Stimulated activated CD8-positive, alpha-beta memory T cell treated with anti-CD3 and anti-CD28 coated beads, Interleukin-4, amount 100 ng/mL, for 4 hours (primary cell): Measurements from ENCODE around the gene PNLIPRP2.

ENCODE experiments used
- DNase-seq, 2 donors: peaks; one replicate each; pipeline ENCODE4 v3.0.0-alpha.2; 2020; ENCODE audit warnings: low read depth in 2 of 2, low spot score in 1 of 2

PNLIPRP2 gene

DNA sequence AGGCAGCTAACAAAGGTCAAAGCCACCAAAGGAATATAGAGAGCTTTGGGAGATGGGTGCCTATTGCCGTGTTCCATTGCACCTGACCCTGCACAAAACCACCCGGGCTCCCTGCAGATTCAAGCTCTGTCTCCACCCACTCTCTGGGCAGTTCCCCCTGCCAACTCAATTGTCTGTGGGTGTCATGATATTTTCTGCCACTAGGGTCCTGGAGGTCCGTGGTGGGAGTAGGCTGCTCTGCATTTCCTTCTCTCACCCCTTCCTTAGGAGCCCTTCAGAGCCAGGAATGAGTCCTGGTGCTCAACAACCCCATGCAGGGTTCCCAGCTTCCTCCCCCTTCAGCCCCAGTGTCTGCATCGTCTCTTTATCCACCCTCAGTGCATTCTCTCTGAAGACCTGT is 34.1 kb downstream of the PNLIPRP2 start:
- DNase-seq = no peak

DNA sequence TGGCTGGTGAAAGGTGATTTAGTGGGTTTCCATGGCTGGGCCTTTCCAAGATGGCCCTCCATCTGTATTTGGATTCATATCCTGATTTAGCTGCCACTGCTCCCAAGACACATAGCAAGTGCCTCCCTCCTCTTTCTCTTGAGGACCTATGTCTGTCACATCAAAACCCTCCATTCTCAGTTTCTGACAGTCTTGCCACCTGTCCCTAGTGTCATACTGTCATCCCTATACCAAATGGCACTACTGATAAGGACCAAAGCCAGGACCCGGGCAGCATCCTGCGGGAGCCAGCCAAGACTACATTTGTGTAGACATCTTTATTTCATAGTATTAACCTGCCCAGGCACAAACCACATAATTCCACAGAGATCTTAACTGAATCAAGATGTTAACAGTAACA is 34.8 kb downstream of the PNLIPRP2 start:
- no peak for DNase-seq

- DNase-seq = no peak
Measured at GRCh38 chr10:116656044-116656443, 35.3 kb downstream of the PNLIPRP2 start.

GRCh38 chr10:116657863-116658551 is 37.3 kb downstream of the PNLIPRP2 start:
- DNase-seq = no peak

GRCh38 chr10:116659049-116659670 is 38.4 kb downstream of the PNLIPRP2 start:
- no peak for DNase-seq

DNA sequence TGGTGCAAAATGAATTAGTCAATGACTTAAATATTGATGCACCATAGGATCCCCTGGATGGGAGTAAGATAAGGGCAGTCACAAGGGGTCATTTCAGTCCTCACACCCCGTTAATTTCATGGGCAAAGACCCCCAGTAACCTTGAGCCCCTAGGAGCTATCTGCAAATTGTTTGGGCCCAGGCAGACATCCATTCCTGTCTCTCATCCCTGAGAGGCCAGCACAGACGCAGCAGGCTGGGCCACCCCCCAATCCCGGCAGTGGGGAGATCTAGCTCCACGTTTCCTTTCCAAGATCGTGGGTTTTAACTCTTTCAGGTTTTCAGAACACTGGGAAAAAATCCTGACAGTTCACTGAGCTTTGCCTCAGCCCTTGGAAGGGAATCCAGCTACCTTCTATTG is 40.1 kb downstream of the PNLIPRP2 start:
- DNase-seq = no peak

- no peak for DNase-seq
Measured at GRCh38 chr10:116663342-116663741, 42.6 kb downstream of the PNLIPRP2 start.

GRCh38 chr10:116664631-116665030 is 43.9 kb downstream of the PNLIPRP2 start:
- no peak for DNase-seq

- DNase-seq = no peak
Measured at GRCh38 chr10:116665541-116666125, 44.9 kb downstream of the PNLIPRP2 start.

- no peak for DNase-seq
Measured at GRCh38 chr10:116667484-116667883, 46.7 kb downstream of the PNLIPRP2 start.

GRCh38 chr10:116668018-116668417 is 47.3 kb downstream of the PNLIPRP2 start:
- no peak for DNase-seq

- DNase-seq = no peak
Measured at GRCh38 chr10:116668446-116668845, 47.7 kb downstream of the PNLIPRP2 start.

DNA sequence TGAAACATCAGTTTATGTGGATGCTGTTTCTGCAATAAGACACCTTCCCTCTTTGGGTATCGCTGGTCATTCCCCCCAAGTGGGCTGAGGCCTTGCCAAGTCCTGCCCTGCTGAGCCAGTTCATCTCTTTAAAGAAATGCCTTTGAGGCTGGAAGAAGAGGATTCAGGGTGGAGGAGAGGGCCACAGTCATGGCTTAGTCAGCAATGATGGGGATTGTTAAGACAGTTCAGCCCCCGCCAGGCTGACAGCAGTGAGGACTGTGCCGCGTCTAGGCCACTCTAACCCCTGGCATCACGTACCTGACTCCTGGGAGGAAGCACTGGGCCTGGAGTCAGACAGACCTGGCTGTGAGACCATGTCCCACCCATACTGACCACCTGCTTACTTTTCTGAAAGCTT is 48.3 kb downstream of the PNLIPRP2 start:
- DNase-seq = no peak

DNA sequence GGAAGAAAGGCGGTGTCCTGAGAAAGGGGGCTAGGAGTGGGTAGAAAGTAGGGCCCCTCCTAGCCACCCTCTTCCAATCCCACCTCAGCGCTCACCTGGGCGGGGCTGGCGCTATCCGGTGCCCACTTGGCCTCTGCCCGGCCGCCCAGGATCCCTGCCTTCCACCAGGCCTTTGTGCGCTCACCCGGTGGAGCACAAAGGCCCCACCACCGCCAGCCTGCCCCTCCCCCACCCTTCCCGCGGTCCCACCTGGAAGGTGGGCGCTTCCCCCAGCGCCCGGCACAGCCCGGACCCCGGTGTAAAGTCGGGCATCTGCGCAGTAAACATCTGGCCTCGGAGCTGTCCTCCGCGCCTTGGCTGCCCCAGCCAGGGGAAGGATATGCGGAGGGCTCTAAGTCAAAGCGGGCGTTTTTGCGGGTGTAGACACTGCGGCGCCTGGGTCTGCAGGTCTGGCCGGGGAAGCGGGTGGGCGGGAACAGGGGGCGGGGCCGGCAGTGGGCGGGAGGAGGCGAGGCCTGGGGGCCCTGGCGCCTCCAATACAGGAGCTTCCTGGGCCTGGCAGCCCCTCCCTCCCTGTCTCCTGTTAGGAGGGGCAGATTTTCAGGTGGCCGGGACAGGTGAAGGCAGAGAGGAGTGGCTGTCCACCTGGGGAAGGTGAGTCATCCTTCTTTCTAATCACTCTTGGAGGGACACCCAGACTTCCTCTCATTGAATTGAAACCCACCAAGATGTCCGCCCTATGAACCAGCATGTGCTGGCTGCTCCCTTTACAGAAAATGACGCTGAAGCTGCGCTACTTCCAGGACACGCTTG is 49.3 kb downstream of the PNLIPRP2 start:
- DNase-seq = no peak

DNA sequence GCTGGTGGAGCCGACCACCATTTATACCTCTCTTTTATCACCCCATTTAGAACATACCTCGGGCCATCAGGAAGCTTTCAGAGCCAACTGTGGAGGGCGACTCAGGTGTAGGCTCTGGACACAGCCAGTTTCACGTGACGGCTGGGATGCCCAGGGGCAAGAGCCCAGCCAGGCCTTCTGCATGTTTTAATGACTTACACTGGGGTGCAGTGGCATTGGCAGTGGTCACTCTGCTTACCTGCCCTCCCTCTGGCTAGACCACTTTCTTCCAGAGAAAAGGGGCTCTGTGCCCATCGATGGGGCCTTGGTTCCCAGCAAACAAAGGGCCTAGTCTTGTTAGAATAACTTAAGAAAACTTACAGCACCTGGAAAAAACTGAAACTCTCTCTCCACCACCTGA is 50.0 kb downstream of the PNLIPRP2 start:
- DNase-seq = no peak

DNA sequence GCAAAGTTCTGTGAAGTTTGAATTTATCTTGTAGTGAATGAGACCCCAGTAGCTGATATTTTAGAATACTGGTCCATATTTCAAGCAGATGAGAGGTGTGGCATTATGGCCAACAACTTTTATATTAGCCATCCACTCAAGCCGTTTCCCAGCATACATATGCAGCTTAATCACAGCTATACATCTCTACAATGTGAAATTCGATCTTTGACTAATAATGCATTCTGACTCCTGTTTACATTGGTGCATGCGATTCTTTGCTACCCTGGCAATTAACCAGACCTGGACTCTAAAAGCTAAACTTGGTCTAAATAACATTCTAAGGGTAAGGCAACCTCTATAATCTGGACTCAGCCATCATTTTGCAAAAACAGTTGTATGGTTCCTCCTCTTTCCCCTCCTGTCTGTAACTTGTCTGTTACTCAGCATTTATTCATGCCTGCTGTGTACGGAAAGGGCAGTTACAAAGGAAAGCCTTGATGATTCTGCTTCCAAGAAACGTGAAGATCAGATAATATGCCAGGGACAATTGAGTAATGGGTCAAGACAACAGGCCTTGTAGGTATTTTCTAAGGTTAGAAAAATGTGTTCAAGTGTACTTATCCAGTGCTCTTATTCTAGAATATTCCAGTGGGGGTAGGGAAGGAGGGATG is 50.6 kb downstream of the PNLIPRP2 start:
- no peak for DNase-seq

DNA sequence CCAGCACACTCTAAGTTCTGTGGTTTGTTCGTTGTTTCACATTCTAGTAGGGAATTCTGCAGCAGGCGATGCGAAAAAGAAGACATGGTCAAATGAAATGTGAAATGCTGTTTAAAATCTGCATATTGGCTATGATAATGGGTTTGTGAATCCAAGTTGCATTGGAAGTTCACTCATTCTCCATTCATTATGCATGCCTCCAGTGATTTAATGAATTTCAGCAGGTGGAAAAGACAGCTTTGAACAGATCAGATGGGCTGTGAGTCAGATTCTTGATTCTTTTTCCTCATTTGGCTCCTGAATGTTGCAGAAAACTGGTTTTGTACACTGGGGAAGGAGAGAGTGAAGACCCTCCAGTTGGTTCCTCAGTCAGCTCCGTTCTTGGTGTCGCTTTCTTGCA is 52.1 kb downstream of the PNLIPRP2 start:
- DNase-seq = no peak

DNA sequence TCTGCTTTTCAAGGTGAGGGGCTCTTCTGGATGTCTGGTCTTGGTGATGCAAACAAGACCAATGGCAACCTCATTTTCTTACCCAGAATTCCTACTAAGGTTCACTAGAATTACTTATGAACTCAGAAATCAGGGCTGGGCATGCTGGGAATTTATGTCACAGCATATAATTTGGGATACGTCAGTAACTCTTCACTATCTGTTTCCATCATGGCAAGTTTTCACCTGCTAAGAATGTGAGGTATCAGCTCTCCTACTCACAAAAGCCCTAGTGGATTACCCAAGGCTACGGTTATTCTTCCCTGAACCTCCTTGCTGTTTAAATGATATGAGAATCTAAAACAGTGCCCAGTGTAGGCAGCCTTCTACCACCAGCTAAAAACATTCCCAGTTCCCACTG is 53.1 kb downstream of the PNLIPRP2 start:
- no peak for DNase-seq

DNA sequence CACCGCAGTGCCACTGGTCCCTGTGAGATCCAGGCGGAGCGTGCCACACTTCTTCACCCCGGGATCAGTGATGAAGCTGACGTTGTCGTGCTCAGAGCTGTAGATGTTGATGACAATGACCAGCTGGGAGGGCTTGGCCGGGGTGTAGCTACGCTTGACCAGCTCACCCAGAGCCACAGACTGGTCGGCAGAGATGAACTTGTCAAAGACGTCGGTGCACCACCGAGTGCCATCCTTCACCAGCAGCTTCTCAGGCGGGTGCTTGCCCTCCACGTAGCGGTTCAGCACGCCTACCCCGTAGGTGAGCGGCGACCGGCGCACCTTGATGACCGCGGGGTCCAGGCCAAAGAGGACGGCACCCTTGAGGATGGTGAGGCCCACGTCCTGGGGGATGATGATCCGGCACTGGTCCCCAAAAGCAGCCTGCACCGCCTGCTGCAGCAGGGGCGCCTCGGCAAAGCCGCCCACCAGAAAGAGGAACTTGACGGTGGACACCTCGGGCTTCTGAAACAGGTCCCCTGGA is 54.2 kb downstream of the PNLIPRP2 start:
- no peak for DNase-seq

- DNase-seq = no peak
Measured at GRCh38 chr10:116676118-116676517, 55.4 kb downstream of the PNLIPRP2 start.

DNA sequence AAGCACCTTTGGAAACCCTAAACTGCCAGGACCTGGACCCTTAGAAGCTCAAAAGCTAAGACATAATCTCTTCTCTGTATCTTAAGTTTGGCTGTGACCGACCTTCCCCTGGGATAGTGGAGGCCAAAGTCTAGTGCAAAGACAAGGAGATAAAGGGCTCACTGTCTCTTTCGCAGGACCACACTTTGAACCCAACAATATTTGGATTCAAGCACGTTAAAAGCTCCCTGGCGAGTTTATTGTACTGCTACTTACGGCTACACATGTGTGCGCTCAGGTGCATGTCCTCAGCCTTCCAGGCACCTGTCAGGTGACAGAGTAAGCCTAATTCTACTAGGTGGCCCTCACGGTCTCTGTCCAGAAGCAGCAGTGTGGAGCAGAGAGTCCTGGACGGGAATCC is 55.9 kb downstream of the PNLIPRP2 start:
- DNase-seq = no peak
